AG09309 (cell line): Measurements from ENCODE around the gene EMX2.
A peak's percentile ranks its signal among the peaks of the same experiment; 100 is the strongest.

Experiments
- DNase-seq: peaks from one replicate; pipeline ENCODE4 v3.0.0-alpha.2; 2010; ENCODE audit warnings: low read depth
- H3K4me3 ChIP-seq: 2 replicates; pipeline ENCODE4 v1.5.1; 2011; ENCODE audit warnings: mild to moderate bottlenecking, low read depth, low read length, moderate library complexity; ENCODE audit not compliant: control insufficient read depth
- TF ChIP-seq, protein P1 (sequence below): IDR thresholded peaks from 2 replicates; pipeline ENCODE4 v1.5.1; 2011; ENCODE audit warnings: mild to moderate bottlenecking, low read depth, low read length, inconsistent platforms; ENCODE audit not compliant: insufficient read depth, control insufficient read depth; ENCODE audit errors: missing control alignments

EMX2 gene

DNA sequence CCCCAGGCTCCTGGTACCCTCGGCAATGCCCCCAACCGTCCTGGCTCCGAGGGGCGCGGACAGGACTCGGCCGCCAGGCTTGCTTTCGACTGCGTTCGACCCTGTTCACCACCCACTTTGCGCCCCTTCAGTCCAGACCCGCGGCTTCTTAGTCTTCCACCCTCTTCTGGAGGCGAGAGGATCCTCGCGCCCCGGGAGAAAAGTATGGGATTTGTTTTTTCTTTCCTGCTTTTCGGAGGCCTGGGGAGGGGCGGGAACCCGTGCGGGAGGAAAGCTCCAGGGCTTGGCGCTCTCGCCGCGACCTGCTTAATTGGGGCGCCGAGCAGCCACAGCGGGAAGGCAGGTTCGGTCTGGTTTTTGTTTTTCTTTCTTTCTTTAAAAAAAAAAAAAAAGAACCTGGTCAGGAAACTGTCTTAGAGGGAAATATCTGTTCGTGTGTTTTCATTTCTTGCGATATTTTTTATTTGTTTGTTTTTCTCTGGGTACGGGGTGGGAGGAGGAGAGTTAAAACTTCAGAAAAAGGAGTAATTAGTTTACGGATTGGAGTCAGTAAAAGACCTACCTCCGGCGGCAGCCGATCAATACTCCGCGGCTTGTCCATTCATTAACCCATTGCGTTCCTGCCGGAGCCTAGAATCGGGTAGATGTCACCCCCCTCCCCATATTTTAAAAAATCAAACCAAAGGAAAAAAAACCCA is 1.6 kb downstream of the EMX2 start:
- no peak for DNase-seq
- H3K4me3 ChIP-seq = peak overlapping the region; percentile 34
- TF ChIP-seq, protein P1, sequence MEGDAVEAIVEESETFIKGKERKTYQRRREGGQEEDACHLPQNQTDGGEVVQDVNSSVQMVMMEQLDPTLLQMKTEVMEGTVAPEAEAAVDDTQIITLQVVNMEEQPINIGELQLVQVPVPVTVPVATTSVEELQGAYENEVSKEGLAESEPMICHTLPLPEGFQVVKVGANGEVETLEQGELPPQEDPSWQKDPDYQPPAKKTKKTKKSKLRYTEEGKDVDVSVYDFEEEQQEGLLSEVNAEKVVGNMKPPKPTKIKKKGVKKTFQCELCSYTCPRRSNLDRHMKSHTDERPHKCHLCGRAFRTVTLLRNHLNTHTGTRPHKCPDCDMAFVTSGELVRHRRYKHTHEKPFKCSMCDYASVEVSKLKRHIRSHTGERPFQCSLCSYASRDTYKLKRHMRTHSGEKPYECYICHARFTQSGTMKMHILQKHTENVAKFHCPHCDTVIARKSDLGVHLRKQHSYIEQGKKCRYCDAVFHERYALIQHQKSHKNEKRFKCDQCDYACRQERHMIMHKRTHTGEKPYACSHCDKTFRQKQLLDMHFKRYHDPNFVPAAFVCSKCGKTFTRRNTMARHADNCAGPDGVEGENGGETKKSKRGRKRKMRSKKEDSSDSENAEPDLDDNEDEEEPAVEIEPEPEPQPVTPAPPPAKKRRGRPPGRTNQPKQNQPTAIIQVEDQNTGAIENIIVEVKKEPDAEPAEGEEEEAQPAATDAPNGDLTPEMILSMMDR = no peak

DNA sequence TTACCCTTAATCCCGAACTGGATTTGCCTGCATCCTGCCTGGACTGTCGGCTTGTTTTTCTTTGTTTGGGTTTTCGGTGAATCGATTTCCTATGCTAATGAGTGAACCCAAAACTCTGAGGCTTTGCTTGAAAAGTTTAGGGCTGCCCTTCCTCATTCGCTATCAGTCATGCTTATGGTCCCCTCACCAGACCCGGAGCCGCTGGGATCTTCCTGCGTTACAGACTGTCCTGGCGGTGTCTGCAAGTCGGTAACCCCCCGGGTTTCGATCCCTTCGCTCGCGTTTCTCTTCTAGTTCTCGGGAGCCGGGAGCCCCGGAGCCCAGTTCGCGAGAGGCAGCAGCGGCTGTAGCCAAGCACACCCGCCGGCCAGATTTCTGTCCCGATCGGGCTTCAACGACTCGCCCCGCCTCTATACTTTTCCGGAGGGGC is 2.2 kb downstream of the EMX2 start:
- no peak for DNase-seq
- TF ChIP-seq, protein P1 = no peak
- peak overlapping the region; percentile 34 for H3K4me3 ChIP-seq

DNA sequence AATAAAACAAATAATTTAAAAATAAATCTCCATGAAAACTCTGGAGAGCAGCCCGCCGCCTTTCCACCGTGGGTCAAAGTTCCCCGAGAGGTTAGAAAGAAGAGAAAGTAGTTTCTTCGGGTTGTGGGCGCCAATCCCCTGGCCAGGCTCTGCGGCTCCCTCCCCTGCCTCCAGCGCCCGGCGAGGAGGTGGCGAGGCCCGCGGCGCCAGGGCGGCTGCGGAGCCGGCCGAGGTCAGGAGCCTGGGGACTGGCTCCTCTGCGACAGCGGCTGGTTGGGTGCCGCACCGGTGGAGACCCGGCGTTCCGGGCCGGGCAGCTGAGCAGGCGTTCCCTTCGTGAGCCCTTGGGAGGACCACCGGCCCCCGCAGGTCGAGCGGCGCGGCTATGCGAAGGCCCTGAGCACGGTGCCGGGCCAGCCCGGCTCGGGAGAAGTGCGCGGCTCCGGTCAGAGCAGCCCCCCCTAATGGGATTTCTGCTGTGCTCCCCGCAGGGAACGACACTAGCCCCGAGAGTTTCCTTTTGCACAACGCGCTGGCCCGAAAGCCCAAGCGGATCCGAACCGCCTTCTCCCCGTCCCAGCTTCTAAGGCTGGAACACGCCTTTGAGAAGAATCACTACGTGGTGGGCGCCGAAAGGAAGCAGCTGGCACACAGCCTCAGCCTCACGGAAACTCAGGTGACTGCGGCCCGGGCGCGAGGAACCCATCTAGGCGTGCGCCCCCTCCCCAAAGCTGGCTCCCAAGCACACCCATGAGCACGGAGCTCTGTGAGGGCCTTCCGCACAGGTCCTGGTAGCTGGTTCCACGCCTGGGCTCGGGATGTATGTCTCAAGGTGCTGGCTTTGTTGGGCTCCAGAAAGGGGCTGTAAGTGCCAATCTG is 2.8 kb downstream of the EMX2 start:
- TF ChIP-seq, protein P1 = no peak
- no peak for DNase-seq
- peak overlapping the region; percentile 34 for H3K4me3 ChIP-seq

DNA sequence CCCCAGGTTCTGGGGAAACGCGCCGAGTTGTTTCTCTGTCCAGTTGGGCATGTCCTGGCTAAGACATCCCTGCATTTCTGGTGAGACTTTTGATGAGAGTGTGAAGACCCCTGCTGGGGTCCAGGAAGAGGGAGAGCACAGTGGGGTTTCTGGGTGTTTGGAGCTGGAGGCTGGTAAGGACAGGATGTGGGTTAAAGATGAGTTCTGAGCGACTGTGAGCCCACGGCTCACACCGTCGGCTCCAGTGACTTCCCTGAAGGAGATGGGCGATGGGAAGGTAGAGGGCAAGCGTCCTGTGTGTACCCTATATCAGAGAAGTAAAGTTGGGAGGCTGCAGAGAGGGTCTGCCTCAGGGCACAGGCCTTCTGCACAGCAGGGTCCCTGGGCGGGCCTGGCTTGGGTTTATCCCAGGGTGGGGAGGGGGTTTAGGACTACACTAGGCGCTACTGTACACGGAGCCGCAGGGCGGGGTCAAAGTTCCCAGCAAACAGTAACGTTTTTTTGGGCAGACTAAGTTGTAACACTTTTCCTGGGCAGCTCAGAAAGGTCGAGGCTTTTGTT is 3.6 kb downstream of the EMX2 start:
- DNase-seq = no peak
- TF ChIP-seq, protein P1 = no peak
- no peak overlapping the region for H3K4me3 ChIP-seq

DNA sequence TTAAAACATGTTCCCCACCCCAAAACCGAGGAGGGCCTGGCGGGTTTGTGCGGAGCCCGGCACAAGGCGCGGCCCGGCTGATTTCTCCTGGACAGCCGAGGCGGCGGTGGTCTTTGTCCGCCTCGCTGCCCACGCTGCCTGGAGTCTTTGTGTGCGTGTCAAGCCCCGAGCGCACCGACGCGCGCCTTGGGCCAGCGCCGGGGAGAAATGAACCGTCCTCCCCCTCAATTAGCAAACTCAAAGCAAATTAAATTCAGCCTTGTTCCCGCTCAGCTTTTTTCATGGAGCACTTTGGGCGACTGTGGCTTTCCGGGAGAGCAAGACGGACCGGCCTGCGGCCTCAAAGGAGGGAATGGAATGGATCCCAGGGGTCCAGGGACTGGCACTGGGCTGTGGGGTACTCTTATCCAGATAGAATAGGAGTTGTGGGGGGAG is 4.1 kb downstream of the EMX2 start:
- DNase-seq = no peak
- TF ChIP-seq, protein P1 = no peak
- no peak overlapping the region for H3K4me3 ChIP-seq

DNA sequence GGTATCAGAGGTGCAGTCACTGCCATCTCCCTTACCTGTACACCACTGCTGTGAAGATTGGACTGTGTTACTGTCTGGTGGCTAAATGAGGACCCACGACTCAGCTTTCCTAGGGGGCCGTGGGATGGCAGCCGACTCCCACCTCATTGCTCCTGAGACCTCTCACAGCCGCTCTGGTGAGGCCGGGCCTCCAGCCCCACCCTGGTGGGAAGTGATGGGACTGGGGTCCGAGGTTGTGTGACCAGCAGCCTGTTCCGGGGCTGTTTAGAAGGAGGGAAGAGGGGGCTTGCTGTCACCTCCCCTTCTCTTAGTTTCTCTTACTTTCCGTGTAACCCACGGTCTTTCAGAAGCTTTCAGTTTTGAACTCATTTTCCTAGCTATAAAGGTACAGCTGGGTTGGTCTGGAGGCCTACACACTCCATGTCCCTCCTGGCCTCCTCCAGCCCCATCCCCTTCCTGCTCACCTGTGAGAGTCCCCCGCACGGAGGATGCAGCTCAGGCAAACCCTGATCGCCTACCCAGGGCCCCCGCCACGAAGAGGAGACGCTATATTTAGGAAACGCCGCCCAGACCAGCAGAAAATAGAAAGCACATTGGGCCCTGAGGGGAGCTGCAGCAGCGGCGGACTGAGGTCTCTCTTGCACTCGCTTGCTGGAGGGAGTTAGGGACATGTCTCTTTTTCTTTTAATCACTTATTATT is 4.6 kb downstream of the EMX2 start:
- H3K4me3 ChIP-seq = no peak overlapping the region
- DNase-seq = no peak
- TF ChIP-seq, protein P1 = no peak
